NCI-H510A (cell line): ENCODE results near the gene MGME1.

Experiments
- DNase-seq: peaks from one replicate; lab custom pipeline; 2025; lab: John Stamatoyannopoulos, UW

Gene MGME1

DNA sequence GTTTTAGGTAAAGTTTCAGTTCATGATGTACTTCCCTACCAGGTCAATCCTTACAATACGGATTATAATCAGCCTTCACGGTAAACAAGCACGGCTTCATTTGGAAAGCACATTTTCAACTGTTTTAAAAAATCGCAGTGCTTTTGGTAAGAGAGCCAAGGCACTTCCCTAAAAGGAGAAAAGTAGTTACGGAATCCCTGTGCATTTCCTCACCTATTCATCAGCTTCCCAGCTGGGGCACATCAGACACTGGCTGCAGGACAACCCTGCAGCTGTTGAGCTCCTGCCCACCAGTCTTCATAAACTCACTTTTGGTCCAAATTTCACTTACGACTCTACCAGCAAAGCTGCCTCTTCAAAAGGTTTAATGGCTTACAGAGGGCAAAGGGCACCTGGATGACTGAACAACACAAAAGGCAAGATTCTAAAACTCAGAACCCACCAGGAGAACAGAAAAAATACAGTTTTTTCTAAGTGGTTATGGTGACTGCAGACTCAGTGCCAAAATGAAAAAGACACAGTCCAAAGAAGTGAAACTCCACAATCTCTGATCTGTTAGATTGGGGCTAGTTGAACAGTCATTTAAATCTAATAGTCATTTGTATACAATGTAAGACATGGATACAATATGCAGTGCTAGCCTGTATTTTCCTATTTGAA, 7.8 kb upstream of the MGME1 start:
- no peak for DNase-seq

DNA sequence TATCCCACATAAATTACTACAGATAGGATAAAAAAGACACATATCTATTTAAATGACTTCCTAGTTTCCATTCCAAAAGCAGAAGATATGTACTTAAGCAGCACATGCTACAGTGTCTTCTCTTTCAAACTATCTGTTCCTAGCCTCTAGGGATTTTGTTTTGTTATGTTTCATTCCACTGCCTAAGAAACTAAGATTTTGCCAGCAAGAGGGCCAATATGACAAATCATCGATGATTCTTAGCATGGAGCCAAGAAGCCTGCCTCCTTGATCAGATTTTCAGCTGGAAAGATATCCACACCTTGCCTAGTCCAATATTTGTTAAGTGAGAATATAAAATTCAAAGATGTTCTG, 7.3 kb upstream of the MGME1 start:
- DNase-seq, result no peak

DNA sequence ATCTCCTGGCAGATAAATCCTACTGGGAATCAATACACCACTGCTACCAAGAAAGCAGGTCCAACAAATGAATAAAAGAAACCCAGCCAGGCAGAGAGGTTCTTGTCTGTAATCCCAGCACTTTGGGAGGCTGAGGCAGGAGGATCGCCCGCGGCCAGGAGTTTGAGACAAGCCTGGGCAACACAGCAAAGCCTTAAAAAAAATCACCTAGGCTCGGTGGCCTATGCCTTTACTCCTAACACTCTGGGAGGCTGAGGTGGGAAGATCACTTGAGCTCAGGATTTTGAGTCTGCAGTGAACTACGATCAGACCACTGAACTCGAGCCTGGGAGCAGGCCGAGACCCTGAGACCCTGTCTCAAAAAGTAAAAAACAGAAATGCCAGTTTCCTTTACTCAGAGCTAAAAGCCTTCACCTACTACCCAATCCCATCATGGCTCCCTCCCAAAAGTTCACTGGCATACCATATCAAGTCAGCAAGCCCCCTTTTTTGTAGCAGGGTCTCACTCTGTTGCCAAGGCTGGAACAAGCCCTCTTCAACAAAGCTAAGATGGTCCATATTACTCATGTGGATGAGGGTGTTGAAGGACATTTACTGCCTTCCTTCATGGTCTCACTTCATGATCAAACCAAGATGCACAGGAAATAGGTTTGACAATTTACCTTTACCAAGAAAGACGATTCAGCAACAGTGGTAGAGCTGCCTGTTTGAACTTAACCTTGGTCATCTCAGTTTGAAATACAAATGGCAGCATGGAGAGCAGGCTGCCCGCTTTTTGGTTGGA, 5.5 kb upstream of the MGME1 start:
- no peak for DNase-seq

DNA sequence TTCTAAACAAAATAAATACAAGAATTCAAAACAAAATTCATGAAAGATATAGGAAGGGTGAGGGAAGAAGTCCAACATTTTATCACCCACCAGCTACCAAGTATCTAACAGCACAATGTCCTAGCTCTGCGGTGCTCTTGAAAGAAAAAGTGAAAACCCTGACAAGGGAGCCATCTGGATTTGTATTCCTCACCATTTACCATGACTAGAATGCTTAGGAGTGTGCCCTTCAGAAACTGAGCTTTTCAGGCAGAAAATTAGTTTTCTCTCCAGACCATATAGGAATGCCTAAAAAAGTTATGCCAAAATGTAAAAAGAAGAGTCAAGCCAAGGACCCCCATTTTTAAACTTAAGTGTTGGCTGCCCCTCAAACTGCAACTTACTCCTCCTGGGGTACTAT, 4.7 kb upstream of the MGME1 start:
- no peak for DNase-seq

DNA sequence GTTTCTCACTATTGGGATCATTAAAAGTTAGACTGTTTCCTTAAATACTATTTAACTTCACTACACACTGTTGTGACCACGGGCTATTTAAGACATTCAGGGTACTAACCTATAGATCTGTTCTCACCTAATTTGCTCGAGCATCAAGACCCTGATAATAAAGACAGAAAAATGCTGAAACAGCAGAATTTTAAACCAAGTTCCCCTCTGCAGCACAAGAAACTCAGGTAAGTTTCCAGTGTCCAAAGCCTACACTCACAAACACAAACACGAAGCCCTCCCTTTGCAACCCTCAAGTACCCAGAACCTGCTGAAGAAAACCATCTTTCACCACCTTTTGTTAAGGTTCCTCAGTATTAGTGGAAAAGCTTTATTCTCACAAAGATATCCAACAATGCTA, 4.2 kb upstream of the MGME1 start:
- no peak for DNase-seq

DNA sequence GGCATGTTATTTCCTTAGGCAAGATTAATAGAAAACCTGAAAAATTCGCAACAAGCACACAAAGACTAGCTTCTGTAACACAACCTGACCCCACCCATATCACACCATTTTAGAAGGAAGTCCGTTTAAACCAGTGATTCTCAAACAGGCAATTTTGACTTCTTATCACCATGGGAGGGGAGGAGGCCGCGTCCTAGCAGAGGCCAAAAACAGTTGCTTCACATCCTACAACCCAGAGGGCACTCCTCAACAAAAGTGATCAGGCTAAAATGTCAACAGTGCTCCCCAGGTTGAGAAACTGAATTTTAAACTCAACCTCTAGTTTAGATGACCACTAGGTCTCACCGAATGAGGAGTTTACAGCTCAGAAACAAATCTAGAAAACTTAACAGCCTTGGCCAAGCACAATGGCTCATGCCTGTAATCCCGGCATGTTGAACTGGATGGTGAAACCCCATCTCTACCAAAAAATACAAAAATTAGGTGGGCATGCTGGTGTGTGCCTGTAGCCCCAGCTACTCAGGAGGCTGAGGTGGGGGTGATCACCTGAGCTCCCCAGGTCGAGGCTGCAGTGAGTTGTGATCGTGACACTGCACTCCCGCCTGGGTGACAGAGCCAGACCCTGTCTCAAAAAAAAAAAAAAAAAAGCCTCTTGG, 3.6 kb upstream of the MGME1 start:
- no peak for DNase-seq

DNA sequence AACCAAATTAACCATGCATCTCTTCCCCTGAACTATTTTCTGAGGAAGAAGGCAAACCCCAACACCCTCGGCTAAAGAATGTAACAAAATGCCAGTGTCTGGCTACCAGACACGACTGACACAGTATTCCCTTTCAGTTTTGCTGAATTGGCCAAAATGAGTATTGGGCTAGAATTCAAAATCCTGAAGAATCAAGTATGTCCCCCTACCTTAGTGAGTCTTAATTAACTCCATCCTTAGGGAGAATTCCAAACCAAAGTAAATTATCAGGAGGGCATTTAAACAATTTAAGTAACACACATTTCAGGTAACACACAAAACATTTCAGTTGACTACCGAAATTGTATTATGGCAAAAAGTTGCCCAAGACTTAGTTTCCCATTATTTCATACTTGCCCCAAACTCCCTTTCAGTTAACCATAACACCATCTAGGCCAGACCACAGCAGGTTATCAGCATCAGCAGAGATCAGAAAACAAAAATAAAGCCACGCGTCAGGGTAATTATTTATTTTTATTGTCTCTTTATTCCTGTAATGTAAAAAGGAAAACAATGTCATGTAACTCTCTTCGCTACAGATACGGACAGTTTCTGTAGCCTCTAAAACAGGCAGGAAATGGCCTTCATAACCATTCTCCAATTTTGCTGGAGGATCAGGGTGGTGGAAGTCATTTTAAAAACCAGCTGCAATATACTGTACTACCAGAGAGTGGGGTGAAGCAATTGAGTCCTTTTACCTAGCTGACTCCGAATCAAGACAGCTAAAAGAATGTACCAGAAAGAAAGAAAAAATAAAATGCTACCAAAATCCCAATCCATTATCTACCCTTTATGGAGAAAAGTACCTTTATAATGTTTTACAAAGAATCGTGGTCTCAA, 2.1 kb upstream of the MGME1 start:
- DNase-seq, result no peak

DNA sequence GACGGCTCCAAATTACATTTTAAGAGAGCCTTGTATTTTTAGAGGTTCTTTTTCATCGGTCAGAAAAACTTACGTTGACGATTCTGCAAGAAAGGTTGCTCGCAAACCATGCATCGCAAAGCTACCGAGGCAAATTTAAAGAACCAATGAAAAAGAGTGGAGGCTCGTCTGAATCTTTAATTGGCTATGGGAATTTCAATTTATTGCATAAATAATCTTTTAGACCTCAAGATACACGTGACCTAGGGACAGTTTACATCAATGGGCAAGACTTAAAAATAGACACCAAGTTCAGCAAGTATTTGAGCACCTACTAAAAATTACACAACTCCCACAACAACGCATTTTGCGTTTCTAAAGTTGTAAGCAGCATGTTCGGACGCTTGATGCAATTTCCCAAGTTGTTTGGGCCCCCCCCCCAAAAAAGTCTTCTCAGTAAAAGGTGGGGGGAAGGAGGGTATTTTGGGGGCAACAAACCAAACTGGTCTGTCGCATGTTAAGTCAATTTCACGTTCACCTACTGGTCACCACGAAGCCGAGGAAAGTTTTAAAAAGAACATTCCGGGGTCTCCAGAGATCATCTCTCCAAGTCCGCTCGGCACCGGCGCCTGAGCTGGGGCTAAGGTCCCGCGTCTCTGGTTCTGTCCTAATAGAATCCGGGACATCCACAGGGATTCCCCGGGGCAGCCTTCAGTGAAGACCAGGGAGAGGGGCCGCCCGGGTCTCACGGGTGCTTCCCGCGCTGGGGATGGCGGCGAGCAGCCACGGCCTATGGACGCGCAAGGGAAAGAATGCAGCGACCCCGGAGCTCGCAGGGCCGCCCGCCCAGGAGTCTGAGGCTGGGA, 1.1 kb upstream of the MGME1 start:
- DNase-seq, result no peak

DNA sequence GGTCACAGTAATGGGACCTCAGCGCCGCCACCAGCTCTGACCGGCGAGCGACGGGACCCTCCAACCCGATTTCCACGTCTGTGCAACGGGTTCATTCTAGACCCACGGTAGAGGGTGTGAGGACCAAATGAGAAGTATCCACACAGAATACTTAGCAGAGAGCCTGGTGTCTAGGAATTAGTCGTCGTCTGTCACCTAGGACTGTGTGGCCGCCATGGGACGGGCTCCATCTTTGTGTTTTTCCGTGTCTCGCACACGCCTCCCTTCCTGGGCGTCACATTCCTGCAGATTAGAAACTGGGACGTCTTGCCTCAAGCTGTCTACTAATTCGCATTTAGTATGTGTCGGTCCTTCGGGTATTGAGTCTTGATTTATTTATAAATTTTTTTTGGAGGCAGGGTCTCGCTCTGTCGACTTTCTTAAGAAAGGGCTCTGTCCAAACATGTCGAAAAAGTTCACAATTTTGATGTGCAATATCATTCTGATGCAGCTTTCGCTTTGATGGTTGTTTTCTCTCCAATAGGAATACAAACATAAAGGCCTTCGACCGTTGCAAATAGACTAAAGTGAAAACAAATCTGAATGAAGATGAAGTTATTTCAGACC, 563 bp downstream of the MGME1 start:
- no peak for DNase-seq

DNA sequence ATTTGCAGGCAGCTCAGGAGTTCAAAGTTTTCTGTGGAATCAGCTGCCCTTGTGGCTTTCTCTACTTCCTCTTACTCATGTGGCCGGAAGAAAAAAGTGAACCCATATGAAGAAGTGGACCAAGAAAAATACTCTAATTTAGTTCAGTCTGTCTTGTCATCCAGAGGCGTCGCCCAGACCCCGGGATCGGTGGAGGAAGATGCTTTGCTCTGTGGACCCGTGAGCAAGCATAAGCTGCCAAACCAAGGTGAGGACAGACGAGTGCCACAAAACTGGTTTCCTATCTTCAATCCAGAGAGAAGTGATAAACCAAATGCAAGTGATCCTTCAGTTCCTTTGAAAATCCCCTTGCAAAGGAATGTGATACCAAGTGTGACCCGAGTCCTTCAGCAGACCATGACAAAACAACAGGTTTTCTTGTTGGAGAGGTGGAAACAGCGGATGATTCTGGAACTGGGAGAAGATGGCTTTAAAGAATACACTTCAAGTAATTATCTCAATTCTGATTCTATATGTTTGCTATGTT, 1.1 kb downstream of the MGME1 start:
- DNase-seq, result no peak

DNA sequence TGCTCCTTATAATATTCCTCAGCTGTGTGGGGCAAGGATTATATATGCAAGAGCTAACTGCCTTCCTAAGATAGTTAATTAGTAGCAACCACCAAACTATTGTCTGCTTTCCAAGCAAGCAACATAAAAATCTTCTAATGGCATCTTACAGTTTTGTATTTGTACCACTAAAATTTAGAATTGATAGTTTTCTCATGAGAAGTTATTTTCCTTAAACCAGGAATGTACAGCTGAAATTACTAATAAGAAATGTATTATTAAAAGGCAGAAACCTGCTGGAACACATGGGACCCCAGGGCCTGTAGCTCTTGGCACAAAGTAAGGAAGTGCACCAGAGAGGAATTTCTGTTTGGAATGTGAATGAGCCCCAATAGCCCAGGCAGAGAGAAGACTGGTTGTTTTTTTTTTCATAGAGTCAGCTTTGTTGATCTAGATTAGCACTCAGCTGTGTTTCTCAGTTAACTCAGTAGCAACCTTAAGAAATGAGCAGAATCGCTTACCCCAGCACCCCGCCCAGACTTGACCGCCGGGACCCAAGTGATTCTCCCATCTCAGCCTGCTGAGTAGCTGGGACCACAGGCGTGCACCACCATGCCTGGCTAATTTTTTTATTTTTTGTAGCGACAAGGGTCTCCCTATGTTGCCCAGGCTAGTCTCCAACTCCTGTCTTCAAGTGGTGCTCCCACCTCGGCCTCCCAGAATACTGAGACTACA, 2.6 kb downstream of the MGME1 start:
- DNase-seq, result no peak

DNA sequence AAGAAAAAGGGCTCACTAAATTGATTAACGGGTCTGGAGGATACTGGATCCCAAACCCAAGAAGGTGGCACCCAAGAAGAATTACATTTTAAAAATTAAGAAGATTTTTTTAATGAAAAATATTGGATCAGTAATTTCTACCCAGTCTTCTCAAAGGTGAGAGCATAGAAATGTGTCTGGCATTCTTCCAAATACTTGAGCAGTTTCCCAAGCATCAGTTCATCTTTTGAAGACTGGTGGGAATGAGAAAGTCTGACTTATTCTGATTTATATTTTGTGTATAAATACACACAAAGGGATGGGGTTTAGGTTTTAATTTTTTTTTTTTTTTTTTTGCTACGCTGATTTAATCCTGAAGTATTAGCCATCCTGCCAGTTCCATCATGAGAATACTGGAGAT, 3.3 kb downstream of the MGME1 start:
- DNase-seq, result no peak

DNA sequence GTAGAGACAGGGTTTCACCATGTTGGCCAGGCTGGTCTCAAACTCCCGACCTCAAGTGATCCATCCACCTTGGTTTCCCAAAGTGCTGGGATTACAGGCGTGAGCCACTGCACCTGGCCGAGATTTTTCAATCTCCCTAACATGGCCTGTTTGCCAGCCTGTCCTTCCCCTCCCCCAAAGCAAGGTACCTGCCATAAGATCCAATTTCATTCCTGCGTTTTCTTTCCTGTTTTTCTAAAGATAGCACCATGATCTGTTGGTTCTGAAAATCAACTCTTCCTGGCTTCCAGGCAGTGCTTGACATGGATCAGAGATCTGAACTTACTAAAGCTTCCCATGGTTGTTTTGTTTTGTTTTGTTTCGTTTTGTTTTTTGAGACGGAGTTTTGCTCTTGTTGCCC, 7.5 kb downstream of the MGME1 start:
- no peak for DNase-seq

DNA sequence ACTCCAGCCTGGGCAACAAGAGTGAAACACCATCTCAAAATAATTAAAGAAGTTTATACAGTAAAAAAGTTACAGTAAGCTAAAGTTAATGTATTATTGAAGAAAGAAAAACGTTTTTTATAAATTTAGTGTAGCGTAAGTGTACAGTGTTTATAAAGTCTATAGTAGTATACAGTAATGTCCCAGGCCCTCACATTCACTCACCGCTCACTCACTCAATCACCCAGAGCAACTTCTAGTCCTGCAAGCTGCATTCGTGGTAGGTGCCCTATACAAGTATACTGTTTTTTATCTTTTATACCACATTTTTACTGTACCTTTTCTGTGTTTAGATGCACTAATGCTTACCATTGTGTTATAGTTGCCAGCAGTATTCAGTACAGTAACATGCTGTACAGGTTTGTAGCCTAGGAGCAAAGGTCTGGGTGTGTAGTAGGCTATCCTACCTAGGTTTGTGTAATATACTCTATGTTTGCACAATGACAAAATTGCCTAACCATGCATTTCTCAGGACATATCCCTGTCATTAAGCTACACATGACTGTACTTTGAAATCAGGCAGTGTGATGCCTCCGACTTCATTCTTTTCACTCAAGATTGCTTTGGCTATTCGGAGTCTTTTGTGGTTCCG, 16.7 kb downstream of the MGME1 start:
- no peak for DNase-seq

DNA sequence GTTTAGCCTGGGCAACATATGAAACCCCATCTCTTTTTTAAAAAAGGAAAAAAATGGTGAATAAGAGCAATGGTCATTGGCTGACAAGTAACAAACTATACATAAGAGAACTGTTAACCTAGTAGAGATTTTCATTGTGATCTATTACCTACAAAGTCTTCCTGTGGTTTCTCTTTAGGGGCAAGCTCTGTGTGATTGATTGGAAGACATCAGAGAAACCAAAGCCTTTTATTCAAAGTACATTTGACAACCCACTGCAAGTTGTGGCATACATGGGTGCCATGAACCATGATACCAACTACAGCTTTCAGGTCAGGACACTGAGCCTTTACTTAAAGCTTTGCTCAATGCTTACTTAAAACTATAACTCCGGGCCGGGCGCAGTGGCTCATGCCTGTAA, 19.2 kb downstream of the MGME1 start:
- no peak for DNase-seq

DNA sequence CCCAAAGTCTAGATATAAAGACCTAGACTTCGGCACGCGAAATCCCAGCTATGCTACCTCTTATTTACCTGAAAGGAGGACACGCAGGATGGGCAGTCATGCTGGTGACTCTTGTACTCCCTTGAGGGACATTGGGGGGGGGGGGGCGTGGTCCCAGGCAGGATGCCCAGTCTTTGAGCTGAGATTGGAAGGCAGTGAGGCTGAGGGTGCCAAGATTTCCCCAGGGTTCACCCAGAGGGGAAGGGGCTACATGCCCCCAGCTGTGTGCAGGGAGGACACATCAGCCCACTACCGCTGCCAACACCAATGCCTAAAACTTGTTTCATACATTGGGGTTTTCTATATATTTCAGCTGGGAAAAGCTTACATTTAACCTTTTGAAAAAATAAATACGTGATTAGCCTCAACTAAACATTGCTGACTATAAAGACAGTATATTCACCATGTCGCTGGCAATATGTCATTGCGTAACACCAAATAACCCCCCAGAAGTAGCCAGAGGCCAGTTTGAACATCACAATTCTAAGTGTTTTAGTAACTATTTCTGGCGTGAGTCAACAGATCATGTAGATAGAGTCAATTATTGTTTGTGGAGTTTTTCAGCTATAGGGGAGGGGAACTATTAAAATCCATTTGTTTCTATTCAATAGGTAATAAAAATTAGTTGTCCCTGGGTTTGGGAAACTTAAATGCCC, 21.6 kb downstream of the MGME1 start:
- DNase-seq, result no peak

DNA sequence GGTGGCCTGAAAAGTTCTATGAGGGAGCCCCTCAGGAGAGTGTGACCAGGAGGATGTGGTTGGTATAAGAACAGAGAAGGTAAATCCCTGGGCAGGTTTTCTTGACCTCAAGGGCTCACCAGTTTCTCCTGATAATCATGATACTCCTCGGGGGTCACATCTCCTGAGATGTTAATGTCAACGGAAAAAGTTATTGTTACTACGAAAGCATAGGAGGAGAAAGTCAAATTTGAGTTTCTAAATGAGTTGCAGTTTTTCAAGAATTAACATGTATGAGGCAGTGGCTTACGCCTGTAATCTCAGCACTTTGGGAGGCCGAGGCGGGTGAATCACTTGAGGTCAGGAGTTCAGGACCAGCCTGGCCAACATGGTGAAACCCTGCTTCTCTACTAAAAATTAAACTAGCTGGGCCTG, 23.4 kb downstream of the MGME1 start:
- DNase-seq, result no peak

DNA sequence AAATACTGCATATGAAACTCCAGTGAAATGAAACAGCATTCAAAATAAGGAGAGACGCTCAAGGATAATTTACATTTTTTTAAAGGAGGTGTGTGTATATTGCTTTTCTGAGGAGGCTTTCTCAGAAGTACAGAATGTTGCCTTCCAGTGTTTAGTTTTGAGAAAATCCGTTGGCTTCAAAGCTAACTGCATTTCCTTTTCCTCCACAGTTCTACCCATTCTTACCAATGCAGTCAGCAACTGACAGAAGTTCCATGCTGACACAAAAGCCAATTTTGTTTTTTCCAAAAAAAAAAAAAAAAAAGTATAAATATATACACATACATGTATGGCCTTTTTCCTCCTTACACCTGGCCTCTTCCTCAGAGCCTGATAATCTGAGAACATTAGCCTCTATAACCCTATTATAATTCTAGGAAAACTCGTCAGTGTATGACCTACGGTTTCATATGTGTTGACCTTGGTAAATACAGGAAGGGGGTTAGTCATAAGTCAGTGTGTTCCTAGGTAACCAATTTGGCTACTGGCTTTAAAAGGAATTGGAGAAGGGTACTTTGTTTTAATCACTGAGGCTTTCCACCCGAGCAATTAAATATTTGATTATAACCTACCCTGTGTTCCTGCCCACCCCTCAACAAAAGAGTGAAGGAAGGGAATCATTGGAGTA, 24.2 kb downstream of the MGME1 start:
- DNase-seq, result no peak

DNA sequence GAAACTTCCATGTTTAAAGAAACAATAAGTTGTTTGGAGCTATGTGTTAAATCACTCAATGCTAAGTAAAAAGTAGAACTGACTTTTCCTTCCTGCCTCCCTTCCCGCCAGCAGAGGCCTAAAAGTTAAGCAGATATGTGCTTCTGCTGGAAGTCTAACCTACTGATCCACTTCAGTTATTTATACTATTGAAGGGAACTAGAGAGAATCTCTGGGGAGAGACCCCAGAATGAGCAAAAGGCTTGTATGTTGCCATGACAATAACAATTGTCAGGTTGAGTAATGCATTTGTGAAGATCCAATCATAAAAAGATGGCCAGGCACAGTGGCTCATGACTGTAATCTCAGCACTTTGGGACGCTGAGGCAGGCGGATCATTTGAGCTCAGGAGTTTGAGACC, 24.7 kb downstream of the MGME1 start:
- no peak for DNase-seq
